Natural killer cell (primary cell): ENCODE results near the gene CAMK4. TPM values are rescaled to one million over a fixed set of nuclear protein-coding genes. Genes with fewer than 3 reads are reported as not detected.

Experiments
- ATAC-seq, 3 donors: fragments of 150-1000 bp in 2 of 3; fragments of 200-7000 bp in 1 of 3; cut with Tn5 transposase; 1 replicate in 1 of 3; 2 replicates in 2 of 3; pipeline ENCODE4 v1.10.0; 2021; ENCODE audit warnings: mild to moderate bottlenecking in 2 of 3, moderate library complexity in 2 of 3
- DNase-seq, 2 donors: peaks; one replicate each; pipeline versions ENCODE4 v3.0.0 to v3.0.0-alpha.2; 2013 to 2021; ENCODE audit warnings: mixed read lengths in 1 of 2
- H3K27ac ChIP-seq: one replicate; pipeline ENCODE4 v1.5.1; 2013; ENCODE audit warnings: mild to moderate bottlenecking, low read length
- H3K27me3 ChIP-seq: one replicate; pipeline ENCODE4 v1.6.1; 2013; ENCODE audit warnings: low read length; ENCODE audit not compliant: control insufficient read depth, insufficient read depth
- H3K36me3 ChIP-seq: one replicate; pipeline ENCODE4 v1.6.1; 2013; ENCODE audit warnings: low read length; ENCODE audit not compliant: control insufficient read depth, insufficient read depth
- H3K4me1 ChIP-seq: one replicate; pipeline ENCODE4 v1.6.1; 2013; ENCODE audit warnings: low read length; ENCODE audit not compliant: control insufficient read depth, insufficient read depth
- H3K4me3 ChIP-seq: one replicate; pipeline ENCODE4 v1.5.1; 2013; ENCODE audit warnings: low read length
- H3K9me3 ChIP-seq: one replicate; pipeline ENCODE4 v1.6.1; 2013; ENCODE audit warnings: low read length; ENCODE audit not compliant: control insufficient read depth, insufficient read depth
- H3K27ac Mint-ChIP-seq, 2 donors: one replicate each; pipeline ENCODE4 v1.8.0; 2022; ENCODE audit warnings: mild to moderate bottlenecking in 2 of 2, mixed read lengths in 2 of 2, moderate library complexity in 1 of 2
- H3K27me3 Mint-ChIP-seq, 2 donors: one replicate each; pipeline ENCODE4 v1.8.0; 2022; ENCODE audit warnings: low read depth in 2 of 2, mixed read lengths in 2 of 2
- H3K36me3 Mint-ChIP-seq: one replicate; pipeline ENCODE4 v1.8.0; 2022; ENCODE audit warnings: mixed read lengths
- H3K4me1 Mint-ChIP-seq, 2 donors: one replicate each; pipeline ENCODE4 v1.8.0; 2022; ENCODE audit warnings: mixed read lengths in 2 of 2
- H3K4me3 Mint-ChIP-seq: one replicate; pipeline ENCODE4 v1.8.0; 2022; ENCODE audit warnings: mild to moderate bottlenecking, moderate library complexity, mixed read lengths
- H3K9me3 Mint-ChIP-seq, 2 donors: one replicate each; pipeline ENCODE4 v1.8.0; 2022; ENCODE audit warnings: mixed read lengths in 2 of 2
- WGBS: methylation state at CpG from one replicate; pipeline ENCODE4 v1.1.7; 2013; ENCODE audit warnings: missing lambda C conversion rate; ENCODE audit not compliant: insufficient coverage; 5-methylcytosine and 5-hydroxymethylcytosine counted together
- intact Hi-C: fragments of 100-400 bp; cut with micrococcal nuclease; formaldehyde crosslinking; loops from one replicate; pipeline ENCODE4 v1.14.2; 2022
- total RNA-seq, 4 donors: library from RNA; stranded (reverse); fragments of 120-200 nt in 1 of 4; gene quantifications; one replicate each; pipeline versions ENCODE4 v1.2.3 to v1.2.4, GENCODE V29; 2013 to 2022
- TF ChIP-seq, protein P1 (sequence below): fragments of 200-600 bp; IDR thresholded peaks from one replicate; pipeline ENCODE4 v1.8.0; 2022; ENCODE audit warnings: antibody characterized with exemption

CAMK4 gene
- total RNA-seq, 3 donors from 2014 or later (not counting 1 experiment from before 2014, with no cell fraction given), result 0.80 to 7.9 (median 7.2) TPM

DNA sequence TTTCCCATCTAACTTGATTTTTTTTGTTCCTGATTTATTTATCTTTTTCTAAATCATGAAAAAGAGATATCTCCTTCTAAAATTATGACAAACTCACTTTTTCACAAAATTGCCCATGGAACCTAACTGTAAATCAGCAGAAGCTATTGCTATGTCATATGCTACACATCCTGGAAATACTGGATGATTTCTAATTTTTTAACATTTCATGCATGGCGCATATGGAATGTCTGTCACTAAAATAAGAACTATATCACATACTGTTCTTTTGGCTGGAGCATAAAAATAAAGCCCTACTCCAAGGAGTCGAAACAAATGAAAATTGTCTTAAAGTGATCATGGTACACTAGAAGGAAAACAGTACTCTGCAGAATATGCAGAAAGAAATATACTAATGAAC, 60.6 kb downstream of the CAMK4 start:
- no peak overlapping the region for H3K4me3 ChIP-seq
- no peak overlapping the region for H3K27ac ChIP-seq
- 89% methylated on average over 1 of the region's 2 CpGs for WGBS
- ATAC-seq, result no peak
- H3K27me3 ChIP-seq, result no peaks in the 10 kb centered on the region
- Mint-ChIP-seq H3K9me3 (no peaks in the 10 kb centered on the region), H3K4me1 (no peaks in the 10 kb centered on the region), H3K36me3 (no peaks in the 10 kb centered on the region), H3K27me3 (peaks cover 0 to 3% of the 10 kb centered on the region in 2 donors), H3K27ac (no peak overlapping the region), H3K4me3 (no peak overlapping the region)
- intact Hi-C loops, result no loop called here
- H3K9me3 ChIP-seq, result no peaks in the 10 kb centered on the region
- TF ChIP-seq, protein P1, sequence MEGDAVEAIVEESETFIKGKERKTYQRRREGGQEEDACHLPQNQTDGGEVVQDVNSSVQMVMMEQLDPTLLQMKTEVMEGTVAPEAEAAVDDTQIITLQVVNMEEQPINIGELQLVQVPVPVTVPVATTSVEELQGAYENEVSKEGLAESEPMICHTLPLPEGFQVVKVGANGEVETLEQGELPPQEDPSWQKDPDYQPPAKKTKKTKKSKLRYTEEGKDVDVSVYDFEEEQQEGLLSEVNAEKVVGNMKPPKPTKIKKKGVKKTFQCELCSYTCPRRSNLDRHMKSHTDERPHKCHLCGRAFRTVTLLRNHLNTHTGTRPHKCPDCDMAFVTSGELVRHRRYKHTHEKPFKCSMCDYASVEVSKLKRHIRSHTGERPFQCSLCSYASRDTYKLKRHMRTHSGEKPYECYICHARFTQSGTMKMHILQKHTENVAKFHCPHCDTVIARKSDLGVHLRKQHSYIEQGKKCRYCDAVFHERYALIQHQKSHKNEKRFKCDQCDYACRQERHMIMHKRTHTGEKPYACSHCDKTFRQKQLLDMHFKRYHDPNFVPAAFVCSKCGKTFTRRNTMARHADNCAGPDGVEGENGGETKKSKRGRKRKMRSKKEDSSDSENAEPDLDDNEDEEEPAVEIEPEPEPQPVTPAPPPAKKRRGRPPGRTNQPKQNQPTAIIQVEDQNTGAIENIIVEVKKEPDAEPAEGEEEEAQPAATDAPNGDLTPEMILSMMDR, result no peak
- H3K4me1 ChIP-seq, result no peaks in the 10 kb centered on the region
- DNase-seq, result no peak
- H3K36me3 ChIP-seq, result no peaks in the 10 kb centered on the region

DNA sequence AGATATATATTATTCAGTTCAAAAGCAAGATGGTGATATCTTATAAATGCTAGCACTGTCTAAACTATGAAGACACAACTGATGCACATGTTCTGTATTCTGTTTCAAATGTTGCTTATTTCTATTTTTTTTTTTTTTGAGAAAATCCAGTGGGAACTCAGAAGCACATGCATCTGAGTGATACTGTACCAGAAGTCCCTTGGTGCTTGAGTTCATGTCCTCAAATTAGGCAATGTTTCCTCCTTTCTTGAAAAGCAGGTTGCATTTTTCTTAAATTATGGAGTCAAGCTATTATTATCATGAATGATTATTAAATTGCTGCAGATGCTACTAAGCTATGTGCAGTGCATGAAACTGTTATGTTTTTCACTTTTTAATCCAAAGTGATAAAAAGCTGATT, 70.4 kb downstream of the CAMK4 start:
- TF ChIP-seq, protein P1, result no peak

DNA sequence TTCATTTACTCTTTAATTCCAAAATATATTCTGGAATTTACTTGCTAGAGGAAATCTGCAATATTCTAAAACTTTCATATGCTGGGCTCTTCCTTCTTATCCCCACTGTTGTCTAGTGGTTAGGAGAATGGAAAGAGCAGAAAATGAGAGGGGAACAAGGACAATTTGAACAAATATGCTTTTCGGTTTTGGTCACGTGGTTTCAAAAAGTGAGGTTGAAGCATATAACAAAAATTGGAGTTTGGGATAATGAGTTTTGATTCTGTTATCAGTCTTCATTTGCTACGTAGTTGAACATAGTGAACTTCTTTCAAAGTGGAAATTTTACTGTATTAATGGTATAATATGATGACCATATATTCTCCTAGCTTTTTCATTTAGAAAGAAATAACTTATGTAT, 71.5 kb downstream of the CAMK4 start:
- TF ChIP-seq, protein P1, result no peak
- H3K4me3 ChIP-seq, result no peak overlapping the region
- H3K9me3 ChIP-seq, result no peaks in the 10 kb centered on the region
- no peak overlapping the region for H3K27ac Mint-ChIP-seq
- H3K4me1 Mint-ChIP-seq, result no peaks in the 10 kb centered on the region
- DNase-seq (no peak), ATAC-seq (no peak)
- no peak overlapping the region for H3K4me3 Mint-ChIP-seq
- H3K36me3 Mint-ChIP-seq, result no peaks in the 10 kb centered on the region
- no peaks in the 10 kb centered on the region for H3K9me3 Mint-ChIP-seq
- no peaks in the 10 kb centered on the region for H3K4me1 ChIP-seq
- H3K36me3 ChIP-seq, result no peaks in the 10 kb centered on the region
- intact Hi-C loops, result no loop called here
- no peaks in the 10 kb centered on the region for H3K27me3 ChIP-seq
- no peaks in the 10 kb centered on the region for H3K27me3 Mint-ChIP-seq
- 88% methylated on average over 2 of the region's 3 CpGs for WGBS
- no peak overlapping the region for H3K27ac ChIP-seq

More for the DNA sequence above, 70.4 kb downstream of the CAMK4 start:
- DNase-seq (no peak), ATAC-seq (no peak)
- Histone ChIP-seq H3K27me3 (no peaks in the 10 kb centered on the region), H3K27ac (no peak overlapping the region), H3K36me3 (no peaks in the 10 kb centered on the region), H3K4me3 (no peak overlapping the region), H3K9me3 (no peaks in the 10 kb centered on the region), H3K4me1 (no peaks in the 10 kb centered on the region)
- intact Hi-C loops, result no loop called here
- H3K9me3 Mint-ChIP-seq, result no peaks in the 10 kb centered on the region
- H3K36me3 Mint-ChIP-seq, result no peaks in the 10 kb centered on the region
- H3K27ac Mint-ChIP-seq, result no peak overlapping the region
- H3K4me3 Mint-ChIP-seq, result no peak overlapping the region
- H3K4me1 Mint-ChIP-seq, result no peaks in the 10 kb centered on the region
- no peaks in the 10 kb centered on the region for H3K27me3 Mint-ChIP-seq

DNA sequence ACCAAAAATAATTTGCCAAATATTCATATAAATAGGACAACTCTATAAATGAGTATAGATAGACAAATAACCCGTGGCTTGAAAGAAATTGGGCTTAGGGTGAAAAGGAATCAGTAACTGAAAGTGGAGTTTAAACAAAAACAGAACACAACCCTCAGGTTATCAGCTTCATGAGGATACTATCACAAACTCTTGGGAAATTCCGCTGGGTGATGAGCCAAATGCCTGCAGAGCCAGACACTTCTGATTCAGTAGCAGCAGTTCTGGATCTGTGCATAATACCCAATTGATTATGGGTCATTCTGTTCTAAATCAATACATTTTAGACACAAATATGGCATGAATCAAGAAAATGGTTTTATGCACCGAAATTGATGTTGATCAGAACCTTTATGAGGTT, 72.4 kb downstream of the CAMK4 start:
- no peak overlapping the region for H3K27ac Mint-ChIP-seq
- no peaks in the 10 kb centered on the region for H3K27me3 ChIP-seq
- no peaks in the 10 kb centered on the region for H3K36me3 ChIP-seq
- H3K9me3 Mint-ChIP-seq, result no peaks in the 10 kb centered on the region
- no peak for DNase-seq
- TF ChIP-seq, protein P1, result no peak
- no peaks in the 10 kb centered on the region for H3K4me1 Mint-ChIP-seq
- 87% methylated on average over 1 of the region's 3 CpGs for WGBS
- H3K4me3 ChIP-seq, result no peak overlapping the region
- no peak overlapping the region for H3K27ac ChIP-seq
- ATAC-seq, result no peak
- intact Hi-C loops, result no loop called here
- H3K9me3 ChIP-seq, result no peaks in the 10 kb centered on the region
- H3K36me3 Mint-ChIP-seq, result no peaks in the 10 kb centered on the region
- no peaks in the 10 kb centered on the region for H3K27me3 Mint-ChIP-seq
- H3K4me3 Mint-ChIP-seq, result no peak overlapping the region
- no peaks in the 10 kb centered on the region for H3K4me1 ChIP-seq
